ENCODE measurements around the gene MARCHF3.
"Not testable (repeated sequence)": the region's sequence is repeated elsewhere in the genome, so short reads cannot be mapped to it uniquely, and the experiment has no call there.

The MARCHF3 gene

DNA sequence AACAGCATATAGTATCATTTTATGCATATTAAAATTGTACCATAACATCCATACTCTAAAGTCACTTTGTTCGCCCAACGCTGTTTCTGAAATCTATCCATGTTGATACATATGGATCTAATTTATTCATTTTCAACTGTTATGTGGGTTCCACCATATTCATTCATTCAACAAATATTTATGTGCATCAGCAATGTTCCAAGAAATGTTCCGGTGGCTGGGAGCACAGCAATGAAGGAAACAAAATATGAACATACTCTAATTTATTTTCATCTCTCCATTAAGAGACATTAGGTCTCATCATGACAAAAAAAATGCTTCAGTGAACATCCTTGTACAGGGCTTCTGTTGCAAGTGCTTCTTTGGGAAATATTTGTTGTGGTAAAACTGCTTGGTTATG is 75.4 kb downstream of the MARCHF3 start:
- no peak for TF ChIP-seq ZNF274 (IDR thresholded peaks at IDR 0.05; ENCODE audit: low read depth, low read length)
- no peak overlapping the region for H3K4me3 ChIP-seq (ENCODE audit: low read length)

DNA sequence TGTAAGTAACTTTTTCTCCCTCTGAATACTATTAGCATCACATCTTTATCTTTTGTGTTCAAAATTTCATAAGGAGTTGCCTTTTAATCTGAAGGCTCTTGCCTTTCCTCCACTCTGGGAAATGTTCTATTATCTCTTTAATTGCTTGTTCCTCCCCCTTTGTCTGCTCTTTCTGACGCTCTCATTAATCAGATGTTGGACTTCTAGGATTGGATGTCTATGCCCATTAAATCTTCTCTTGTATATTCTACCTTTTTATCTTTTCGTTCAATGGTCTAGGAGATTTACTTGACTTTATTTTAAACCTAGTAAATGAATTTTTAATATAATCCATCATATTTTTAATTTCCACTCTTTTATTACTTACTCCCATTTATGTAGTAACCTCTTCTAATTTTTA is 76.7 kb downstream of the MARCHF3 start:
- H3K4me3 ChIP-seq (ENCODE audit: low read length) = no peak overlapping the region
- no peak for TF ChIP-seq ZNF274 (IDR thresholded peaks at IDR 0.05; ENCODE audit: low read depth, low read length)

DNA sequence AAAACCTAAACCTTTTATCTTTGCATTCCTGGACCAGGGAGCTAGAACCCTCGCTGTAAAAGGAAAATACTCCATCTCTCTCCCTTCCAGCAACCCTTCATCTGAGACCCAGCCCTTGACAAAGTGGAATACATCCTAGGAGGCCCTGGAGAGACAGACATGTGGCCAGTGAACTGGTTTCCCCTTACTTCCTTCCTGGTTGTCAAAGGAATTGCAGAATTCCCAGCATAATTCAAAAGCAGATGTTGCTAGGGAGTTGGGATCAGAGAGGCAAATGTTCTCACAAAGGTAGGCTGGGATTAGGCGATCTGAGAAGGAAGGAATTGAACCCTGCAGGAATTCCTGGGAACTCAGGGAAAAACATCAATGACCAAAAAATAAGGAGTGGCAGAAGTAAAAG is 80.9 kb downstream of the MARCHF3 start:
- no peak overlapping the region for H3K4me3 ChIP-seq (ENCODE audit: low read length)
- TF ChIP-seq ZNF274 (IDR thresholded peaks at IDR 0.05; ENCODE audit: low read depth, low read length) = no peak

DNA sequence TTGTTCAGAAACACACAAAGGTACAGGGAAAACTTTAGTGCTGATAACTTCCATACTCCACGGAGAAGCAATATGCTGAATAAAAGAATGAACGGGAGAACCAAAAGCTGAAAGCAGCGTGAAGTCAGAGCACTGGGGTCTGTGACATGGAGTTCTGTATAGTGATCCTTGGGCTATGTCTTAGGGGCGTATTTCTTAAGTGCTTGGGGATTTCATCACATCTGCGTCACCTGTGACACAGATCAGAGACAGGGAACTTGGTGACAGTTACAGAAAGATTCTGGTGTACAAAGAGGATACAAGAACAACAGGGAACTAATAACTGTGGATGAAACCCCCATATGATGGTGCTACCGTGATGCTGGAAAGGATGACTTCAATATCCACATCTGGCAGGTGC is 81.9 kb downstream of the MARCHF3 start:
- H3K4me3 ChIP-seq (ENCODE audit: low read length) = no peak overlapping the region
- no peak for TF ChIP-seq ZNF274 (IDR thresholded peaks at IDR 0.05; ENCODE audit: low read depth, low read length)

DNA sequence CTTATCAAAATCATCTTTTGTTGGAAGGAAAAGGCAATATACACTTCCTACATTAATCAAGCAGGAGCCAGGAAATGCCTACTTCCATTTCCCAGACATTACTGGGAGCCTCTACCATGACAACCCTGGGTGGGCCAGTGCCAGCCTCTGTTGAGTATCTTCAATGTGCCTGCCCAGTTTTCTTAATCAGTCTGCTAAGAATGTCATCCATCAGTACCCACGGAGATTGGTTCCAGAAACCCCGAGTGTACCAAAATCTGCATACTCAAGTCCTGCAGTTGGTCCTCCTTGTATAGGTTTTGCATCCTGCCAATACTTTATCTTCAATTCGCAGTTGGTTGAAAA is 82.4 kb downstream of the MARCHF3 start:
- no peak for TF ChIP-seq ZNF274 (IDR thresholded peaks at IDR 0.05; ENCODE audit: low read depth, low read length)
- H3K4me3 ChIP-seq (ENCODE audit: low read length) = no peak overlapping the region

DNA sequence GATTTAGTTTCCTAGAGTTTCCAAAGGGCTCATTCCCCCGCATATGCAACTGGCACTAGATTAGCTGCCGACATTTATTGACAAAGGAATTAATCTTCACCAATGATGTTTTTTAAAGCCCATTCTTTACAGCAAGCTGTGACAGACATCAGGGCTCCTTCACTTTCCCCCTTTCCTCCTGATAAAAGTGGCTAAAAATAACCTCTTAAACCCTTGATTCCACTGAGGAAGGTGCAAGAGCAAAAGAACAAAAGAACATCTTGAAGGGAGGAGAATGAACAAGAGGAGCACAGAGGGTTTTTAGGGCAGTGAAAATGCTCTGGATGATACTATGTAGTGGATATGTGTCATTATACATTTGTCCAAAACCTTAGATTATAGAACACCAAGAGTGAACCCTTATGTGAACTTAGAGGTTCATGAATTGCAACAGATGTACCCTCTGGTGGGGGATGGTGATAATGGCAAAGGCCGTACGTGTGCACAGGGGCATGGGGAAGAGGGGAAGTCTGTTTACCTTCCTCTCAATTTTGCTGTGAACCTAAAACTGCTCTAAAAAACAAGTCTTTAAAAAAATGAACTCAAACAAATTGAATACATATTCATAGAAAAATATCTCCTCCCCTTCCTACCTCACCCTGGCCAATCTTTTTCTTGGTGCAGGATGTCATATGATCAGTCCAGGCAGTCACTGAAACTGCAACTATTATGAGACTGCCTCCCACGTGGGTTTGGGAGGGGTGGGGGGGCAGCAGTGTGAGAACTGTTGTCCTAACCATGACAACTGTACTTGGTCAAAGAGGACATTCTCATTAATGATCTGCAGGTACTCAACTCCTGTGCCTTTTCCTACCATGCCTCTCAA is 83.0 kb downstream of the MARCHF3 start:
- no peak overlapping the region for H3K4me3 ChIP-seq (ENCODE audit: low read length)
- TF ChIP-seq ZNF274 (IDR thresholded peaks at IDR 0.05; ENCODE audit: low read depth, low read length) = no peak

DNA sequence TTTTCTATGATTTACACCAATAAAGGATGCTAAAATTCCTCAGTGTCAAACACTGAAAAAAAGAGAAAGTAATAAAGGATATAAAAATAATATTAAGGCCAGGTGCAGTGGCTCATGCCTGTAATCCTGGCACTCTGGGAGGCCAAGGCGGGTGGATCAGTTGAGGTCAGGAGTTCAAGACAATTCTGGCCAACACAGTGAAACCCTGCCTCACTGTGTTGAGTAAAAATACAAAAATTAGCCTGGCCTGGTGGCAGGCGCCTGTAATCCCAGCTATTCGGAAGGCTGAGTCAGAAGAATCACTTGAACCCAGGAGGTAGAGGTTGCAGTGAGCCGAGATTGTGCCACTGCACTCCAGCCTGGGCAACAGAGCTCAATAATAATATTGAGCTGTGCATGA is 87.5 kb downstream of the MARCHF3 start:
- H3K4me3 ChIP-seq (ENCODE audit: low read length) = not testable (repeated sequence)

DNA sequence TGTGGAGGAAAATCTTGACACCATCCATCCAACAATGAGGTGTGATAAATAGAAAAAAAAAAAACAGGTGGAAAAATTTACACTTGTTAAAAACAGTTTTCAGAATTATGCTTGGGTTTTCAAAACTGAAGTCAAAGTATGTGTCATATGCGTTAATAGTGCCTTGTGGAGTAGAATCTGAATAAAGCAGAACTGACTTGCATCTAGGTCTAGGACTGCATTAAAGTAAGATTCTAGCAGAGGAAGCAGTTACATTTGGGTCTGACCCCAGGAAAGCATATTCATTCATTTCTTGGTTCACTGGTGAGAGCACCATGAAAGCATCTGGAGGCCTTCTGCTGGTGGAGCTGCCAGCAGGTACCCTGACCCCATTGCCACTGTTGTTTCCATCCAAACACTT is 89.0 kb downstream of the MARCHF3 start:
- TF ChIP-seq ZNF274 (IDR thresholded peaks at IDR 0.05; ENCODE audit: low read depth, low read length) = no peak
- H3K4me3 ChIP-seq (ENCODE audit: low read length) = no peak overlapping the region

DNA sequence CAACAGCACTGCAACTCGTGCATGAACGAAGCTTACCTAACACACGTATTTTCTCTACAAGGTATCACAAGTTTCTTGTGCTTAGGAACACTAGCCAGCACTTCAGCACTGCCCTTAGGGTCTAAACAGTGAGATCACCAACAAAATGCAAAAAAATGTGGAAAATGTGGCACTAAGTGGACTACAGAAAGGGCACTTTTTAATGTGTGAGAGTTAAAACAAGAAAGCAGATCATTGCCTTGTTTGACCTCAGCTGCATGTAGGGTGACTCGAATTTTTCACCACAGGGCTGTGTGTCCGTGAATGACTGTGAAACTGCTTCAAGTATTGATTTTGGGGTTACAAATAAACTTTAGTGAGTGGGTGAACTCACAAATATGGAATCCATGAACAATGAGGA is 90.5 kb downstream of the MARCHF3 start:
- no peak overlapping the region for H3K4me3 ChIP-seq (ENCODE audit: low read length)
- TF ChIP-seq ZNF274 (IDR thresholded peaks at IDR 0.05; ENCODE audit: low read depth, low read length) = no peak

DNA sequence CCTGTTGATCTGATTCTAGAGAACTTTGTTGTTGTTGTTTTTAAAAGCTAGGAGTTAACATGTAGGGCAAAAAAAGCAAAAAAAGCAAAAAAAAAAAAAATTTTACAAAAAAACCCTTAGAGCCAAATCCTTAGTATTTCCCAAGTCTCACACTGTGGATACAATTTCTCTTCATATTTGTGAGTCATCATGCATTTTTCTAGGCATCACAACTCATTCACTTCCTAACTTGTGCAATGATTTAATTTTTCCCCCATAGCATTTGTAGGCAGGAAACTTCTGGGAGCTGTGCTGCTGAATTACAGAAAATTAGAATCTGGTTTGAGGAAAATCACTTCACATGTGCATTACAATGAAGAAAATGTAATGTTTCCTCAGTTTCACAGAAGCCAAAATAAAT is 91.9 kb downstream of the MARCHF3 start:
- H3K4me3 ChIP-seq (ENCODE audit: low read length) = no peak overlapping the region
- TF ChIP-seq ZNF274 (IDR thresholded peaks at IDR 0.05; ENCODE audit: low read depth, low read length) = no peak

DNA sequence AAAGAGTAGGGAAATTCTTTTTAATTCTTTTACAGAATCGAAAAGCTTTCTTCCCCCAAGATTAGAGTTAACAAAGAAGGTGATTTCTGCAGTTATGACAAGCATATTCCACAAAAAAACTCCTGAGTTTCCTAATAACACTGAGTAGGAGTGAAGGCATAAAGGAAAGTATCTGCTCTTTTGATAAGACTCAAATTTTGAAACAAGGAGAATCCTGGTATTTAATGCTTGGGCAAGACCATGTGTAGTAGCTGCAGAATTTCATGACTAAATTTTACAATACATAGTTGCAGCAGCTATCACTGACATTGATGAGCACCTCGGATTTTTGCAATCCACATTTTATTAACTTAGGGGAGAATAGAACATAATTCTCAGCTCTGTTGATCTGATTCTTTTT is 92.6 kb downstream of the MARCHF3 start:
- no peak overlapping the region for H3K4me3 ChIP-seq (ENCODE audit: low read length)
- TF ChIP-seq ZNF274 (IDR thresholded peaks at IDR 0.05; ENCODE audit: low read depth, low read length) = no peak

DNA sequence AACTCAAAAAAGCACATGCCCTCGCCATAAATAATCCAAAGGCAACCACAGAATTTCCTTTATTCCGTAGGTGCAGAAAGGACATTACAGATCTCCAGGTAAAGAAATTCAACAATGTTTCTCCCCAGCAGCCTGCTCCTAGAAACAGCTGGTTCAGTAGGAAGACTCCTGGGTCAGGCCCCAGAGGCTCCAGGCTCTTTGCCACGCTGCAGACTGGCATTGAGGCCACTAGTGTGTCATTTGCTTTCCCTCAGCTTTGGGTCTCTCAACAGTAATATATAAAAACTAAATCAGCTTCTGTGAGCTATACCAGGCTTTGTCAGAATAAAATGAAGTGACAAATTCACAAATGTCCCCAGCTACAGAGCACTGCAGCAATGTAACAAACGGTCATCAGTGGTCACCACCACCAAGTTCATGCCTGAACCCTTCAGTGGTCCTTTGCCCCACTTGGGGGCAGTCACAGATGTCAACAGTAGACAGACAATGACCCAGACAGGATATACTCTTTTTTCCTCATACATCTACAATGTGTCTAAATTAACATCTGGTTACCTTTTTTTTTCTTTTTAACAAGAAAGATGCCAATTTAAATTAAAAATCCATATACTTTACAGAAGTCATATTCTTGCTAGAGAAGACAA is 93.5 kb downstream of the MARCHF3 start:
- no peak for TF ChIP-seq ZNF274 (IDR thresholded peaks at IDR 0.05; ENCODE audit: low read depth, low read length)
- H3K4me3 ChIP-seq (ENCODE audit: low read length) = no peak overlapping the region

DNA sequence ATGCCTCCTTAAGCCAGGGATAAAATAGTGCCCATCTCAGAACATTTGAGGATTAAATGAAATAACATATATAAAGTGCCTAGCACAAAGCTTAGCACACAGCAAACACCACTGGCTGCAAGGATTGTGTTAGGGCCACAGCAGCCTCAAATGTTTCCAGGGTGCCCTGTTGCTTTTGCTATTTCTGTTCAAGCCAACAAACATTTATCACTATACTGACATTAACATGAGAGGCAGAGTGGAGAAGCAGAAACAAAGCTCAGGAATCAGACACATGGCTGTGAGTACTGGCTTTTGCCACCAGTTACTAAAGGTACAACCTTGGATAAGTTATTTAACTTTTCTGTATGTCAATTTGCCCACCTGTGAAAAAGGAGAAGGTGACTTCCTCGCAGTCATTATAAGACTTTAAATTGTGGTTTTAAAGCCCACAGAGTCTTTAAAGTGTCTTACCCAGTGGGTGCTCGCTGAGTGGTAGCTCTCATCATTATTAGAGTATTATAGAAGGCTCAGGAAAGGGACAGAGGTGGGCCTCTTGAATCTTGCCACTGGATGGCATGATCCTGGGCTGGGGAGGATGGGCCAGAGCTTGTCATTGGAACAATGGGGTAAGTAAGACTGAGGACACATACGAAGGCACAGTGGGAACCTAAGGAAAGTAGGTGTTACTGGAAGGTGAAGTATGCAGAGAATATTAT is 98.2 kb downstream of the MARCHF3 start:
- no peak overlapping the region for H3K4me3 ChIP-seq (ENCODE audit: low read length)
- TF ChIP-seq ZNF274 (IDR thresholded peaks at IDR 0.05; ENCODE audit: low read depth, low read length) = no peak

DNA sequence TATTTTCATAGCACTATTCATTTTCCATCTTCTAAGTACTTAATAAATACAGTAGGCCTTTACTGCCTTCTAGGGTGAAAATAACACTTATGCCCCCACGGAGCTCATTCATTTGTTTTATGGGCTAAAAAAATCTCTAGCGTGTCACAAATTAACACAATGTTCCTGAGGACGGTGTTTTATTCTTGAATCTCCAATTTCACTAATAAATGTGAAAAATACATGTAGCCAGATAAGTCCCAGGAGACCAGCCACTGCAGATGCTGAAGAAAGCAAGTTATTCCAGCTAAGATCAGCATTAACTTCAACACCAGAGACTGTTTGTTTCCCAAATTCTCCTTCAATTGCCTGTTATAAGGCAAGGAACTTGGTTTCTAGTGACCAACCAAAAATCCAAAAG is 102.3 kb downstream of the MARCHF3 start:
- no peak overlapping the region for H3K4me3 ChIP-seq (ENCODE audit: low read length)
- no peak for TF ChIP-seq ZNF274 (IDR thresholded peaks at IDR 0.05; ENCODE audit: low read depth, low read length)

DNA sequence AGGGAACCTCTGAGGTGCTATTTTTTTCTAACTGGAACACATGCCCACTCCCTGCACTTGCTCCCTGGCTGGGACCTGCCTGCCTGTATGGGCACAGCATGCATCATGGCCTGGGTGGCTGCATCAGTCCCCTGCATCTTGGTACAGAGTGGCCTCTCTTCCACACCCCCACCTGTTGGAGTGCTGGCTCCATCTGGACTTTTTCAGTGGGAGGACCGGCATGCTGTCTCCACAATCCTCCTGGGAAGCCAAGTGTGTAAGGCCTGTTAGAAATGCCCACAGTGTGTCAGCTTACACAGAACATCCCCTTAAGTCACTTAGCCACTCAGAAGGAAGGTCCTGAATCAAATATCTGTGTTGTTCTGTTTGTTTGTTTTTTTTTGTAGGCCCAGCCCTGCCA is 102.9 kb downstream of the MARCHF3 start:
- no peak for TF ChIP-seq ZNF274 (IDR thresholded peaks at IDR 0.05; ENCODE audit: low read depth, low read length)
- no peak overlapping the region for H3K4me3 ChIP-seq (ENCODE audit: low read length)
